ENCODE results near the gene PTPA. TPM values are rescaled to one million over a fixed set of nuclear protein-coding genes. Genes with fewer than 3 reads are reported as not detected.

PTPA gene
- total and polyA plus RNA-seq, 2 of the 4 experiments (the other 2 are of a cell fraction): 124 to 149 TPM

- Histone ChIP-seq H4K5ac (ENCODE audit: low read depth, low read length) (no peak overlapping the region), H3K4me3 (ENCODE audit: insufficient read depth, low read depth, low read length) (no peak overlapping the region), H3K18ac (ENCODE audit: low read depth, low read length) (no peak overlapping the region), H3K4me1 (ENCODE audit: control insufficient read depth, insufficient read depth, low read length) (no peaks in the 10 kb centered on the region), H3K9me1 (ENCODE audit: insufficient read depth, low read length) (0 out of 2 replicates have a peak, but pooled peaks cover 6% of the 10 kb centered on the region), H2AK9ac (replicated peaks; ENCODE audit: low read depth, low read length, poor library complexity) (no peak overlapping the region), H2BK15ac (ENCODE audit: low read depth, low read length) (no peak overlapping the region), H2AFZ (replicated peaks; ENCODE audit: low read length, poor library complexity) (no peak overlapping the region), H3K27ac (ENCODE audit: insufficient read depth, low read length) (no peak overlapping the region), H3K4me2 (ENCODE audit: low read depth, low read length) (no peak overlapping the region), H4K20me1 (ENCODE audit: insufficient read depth, low read length) (no peaks in the 10 kb centered on the region), H3K56ac (ENCODE audit: extremely low read depth, insufficient read depth, low read length) (no peak overlapping the region), H3K27me3 (ENCODE audit: control insufficient read depth, insufficient read depth, low read length) (no peaks in the 10 kb centered on the region), H4K91ac (ENCODE audit: insufficient read depth, low read depth, low read length) (no peak overlapping the region), H3K36me3 (ENCODE audit: control insufficient read depth, insufficient read depth, low read length) (peaks cover 3% of the 10 kb centered on the region; the same call in 1 of the 2 replicates), H2BK20ac (ENCODE audit: low read depth, low read length) (no peak overlapping the region), H2BK5ac (ENCODE audit: low read depth, low read length, poor library complexity, severe bottlenecking) (no peak overlapping the region), H3K9ac (ENCODE audit: low read depth, low read length) (no peak overlapping the region), H4K8ac (ENCODE audit: low read depth in 2 of 2, low read length in 2 of 2) (no peak overlapping the region), H3K4ac (ENCODE audit: low read depth, low read length) (no peak overlapping the region), H3K23ac (ENCODE audit: low read depth, low read length) (no peak overlapping the region), H2AK5ac (ENCODE audit: low read depth, low read length) (no peak overlapping the region), H3K79me1 (ENCODE audit: low read depth in 1 of 2, low read length in 2 of 2) (no peaks in the 10 kb centered on the region), H3K9me3 (ENCODE audit: control insufficient read depth, insufficient read depth, low read length) (no peaks in the 10 kb centered on the region), H3K14ac (replicated peaks; ENCODE audit: low read depth, low read length) (no peak overlapping the region), H2BK120ac (ENCODE audit: low read depth, low read length) (no peak overlapping the region)
- CTCF ChIA-PET: no interaction called here
- in situ Hi-C loops (cut with MboI; ENCODE audit: low sequenced_read_pairs): no loop called here
- dilution Hi-C loops (cut with HindIII; ENCODE audit: low sequenced_read_pairs, unreplicated experiment): no loop called here
- intact Hi-C loops (cut with micrococcal nuclease): no loop called here
- ATAC-seq (ENCODE audit: low read depth): no peak
- BruUV-seq (replicated peaks): no TSS peak
- POLR2A ChIA-PET (ENCODE audit: unreplicated experiment): no interaction called here
- 100% methylated on average over 1 of the region's 8 CpGs; no CpG with 5 or more reads in 1 of the 2 experiments for WGBS, 2 experiments (ENCODE audit: extremely low coverage in 2 of 2, insufficient read length in 1 of 2)
- DNase-seq: no peak
- no peak for TF ChIP-seq SMC3 (IDR thresholded peaks at IDR 0.05; ENCODE audit: low read depth, low read length)
Measured at GRCh38 chr9:129073404-129073803, 37.8 kb upstream of the PTPA start.

Data from IMR-90 (cell line).